ENCODE measurements around the gene LDLR.

LDLR gene

GRCh38 chr19:11054628-11055027 is 34.6 kb upstream of the LDLR start:
- no peaks in the 10 kb centered on the region for H3K9me3 Mint-ChIP-seq
- H3K4me3 Mint-ChIP-seq = no peak overlapping the region
- TF ChIP-seq CTCF (IDR thresholded peaks at IDR 0.05) = no peak
- peak overlapping the region; percentile 85 for H3K27ac Mint-ChIP-seq
- H3K36me3 Mint-ChIP-seq (ENCODE audit: low read depth) = peaks cover 43% of the 10 kb centered on the region
- no peak for DNase-seq
- H3K27me3 Mint-ChIP-seq (ENCODE audit: low read depth, poor library complexity) = no peaks in the 10 kb centered on the region
- H3K4me1 Mint-ChIP-seq = peaks cover 5% of the 10 kb centered on the region

GRCh38 chr19:11058246-11059030 is 30.8 kb upstream of the LDLR start:
- no peak for TF ChIP-seq CTCF (IDR thresholded peaks at IDR 0.05)
- H3K4me3 Mint-ChIP-seq = no peak overlapping the region
- no peaks in the 10 kb centered on the region for H3K4me1 Mint-ChIP-seq
- H3K27ac Mint-ChIP-seq = no peak overlapping the region
- no peaks in the 10 kb centered on the region for H3K9me3 Mint-ChIP-seq
- no peak for DNase-seq
- H3K27me3 Mint-ChIP-seq (ENCODE audit: low read depth, poor library complexity) = no peaks in the 10 kb centered on the region
- peaks cover 53% of the 10 kb centered on the region for H3K36me3 Mint-ChIP-seq (ENCODE audit: low read depth)

- H3K27ac Mint-ChIP-seq = no peak overlapping the region
- no peak for TF ChIP-seq CTCF (IDR thresholded peaks at IDR 0.05)
- H3K36me3 Mint-ChIP-seq (ENCODE audit: low read depth) = peaks cover 58% of the 10 kb centered on the region
- no peaks in the 10 kb centered on the region for H3K4me1 Mint-ChIP-seq
- no peaks in the 10 kb centered on the region for H3K27me3 Mint-ChIP-seq (ENCODE audit: low read depth, poor library complexity)
- H3K9me3 Mint-ChIP-seq = no peaks in the 10 kb centered on the region
- no peak for DNase-seq
- no peak overlapping the region for H3K4me3 Mint-ChIP-seq
Observed at GRCh38 chr19:11059511-11060358, 29.5 kb upstream of the LDLR start.

GRCh38 chr19:11061952-11062351 is 27.3 kb upstream of the LDLR start:
- no peak for TF ChIP-seq CTCF (IDR thresholded peaks at IDR 0.05)
- Mint-ChIP-seq H3K27ac (peak overlapping the region; percentile 59), H3K9me3 (peaks cover 4% of the 10 kb centered on the region), H3K27me3 (ENCODE audit: low read depth, poor library complexity) (no peaks in the 10 kb centered on the region), H3K4me3 (no peak overlapping the region), H3K4me1 (peaks cover 6% of the 10 kb centered on the region), H3K36me3 (ENCODE audit: low read depth) (peaks cover 59% of the 10 kb centered on the region)
- DNase-seq = no peak

GRCh38 chr19:11063434-11063833 is 25.8 kb upstream of the LDLR start:
- Mint-ChIP-seq H3K36me3 (ENCODE audit: low read depth) (peaks cover 70% of the 10 kb centered on the region), H3K27me3 (ENCODE audit: low read depth, poor library complexity) (peaks cover 2% of the 10 kb centered on the region), H3K4me3 (no peak overlapping the region), H3K27ac (no peak overlapping the region), H3K9me3 (peaks cover 11% of the 10 kb centered on the region), H3K4me1 (peaks cover 6% of the 10 kb centered on the region)
- TF ChIP-seq CTCF (IDR thresholded peaks at IDR 0.05) = no peak
- DNase-seq = no peak

Measured in nephron progenitor cell (in vitro differentiated cells).